Ammon's horn (tissue), 1 donor: ENCODE results near the gene HOXC9.

Source experiments
- DNase-seq: peaks from one replicate; pipeline ENCODE4 v3.0.0-alpha.2; 2016; ENCODE audit warnings: low spot score

HOXC9 gene

DNA sequence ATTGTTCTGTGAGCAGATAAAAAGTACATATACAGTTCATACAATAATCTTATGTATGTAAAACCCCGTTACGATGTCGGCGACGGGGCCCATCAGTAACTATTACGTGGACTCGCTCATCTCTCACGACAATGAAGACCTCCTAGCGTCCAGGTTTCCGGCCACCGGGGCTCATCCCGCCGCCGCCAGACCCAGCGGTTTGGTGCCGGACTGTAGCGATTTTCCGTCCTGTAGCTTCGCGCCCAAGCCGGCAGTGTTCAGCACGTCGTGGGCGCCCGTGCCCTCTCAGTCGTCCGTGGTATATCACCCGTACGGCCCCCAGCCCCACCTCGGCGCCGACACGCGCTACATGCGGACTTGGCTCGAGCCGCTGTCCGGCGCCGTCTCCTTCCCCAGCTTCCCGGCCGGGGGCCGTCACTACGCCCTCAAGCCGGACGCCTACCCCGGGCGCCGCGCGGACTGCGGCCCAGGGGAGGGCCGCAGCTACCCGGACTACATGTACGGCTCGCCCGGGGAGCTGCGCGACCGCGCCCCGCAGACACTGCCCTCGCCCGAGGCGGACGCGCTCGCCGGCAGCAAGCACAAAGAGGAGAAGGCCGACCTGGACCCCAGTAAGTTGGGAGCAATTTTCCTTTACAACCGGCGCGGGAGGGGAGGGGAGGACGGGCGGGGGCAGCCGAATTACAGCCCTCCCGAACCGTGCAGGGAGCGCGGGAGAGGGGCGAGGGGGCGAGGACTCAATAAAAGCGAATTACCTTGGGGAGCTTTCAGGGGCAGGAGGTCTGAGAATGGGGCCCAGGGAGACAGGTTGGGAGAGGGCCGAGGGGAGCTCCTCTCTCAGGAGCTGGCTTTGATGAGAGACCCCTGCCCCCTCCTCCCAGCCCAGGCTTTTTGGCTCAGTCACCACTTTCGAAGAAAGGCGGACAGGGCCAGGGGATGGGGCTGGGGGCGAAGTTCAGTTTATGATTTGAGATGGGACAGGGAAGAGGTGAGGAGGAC, at the start of gene HOXC9:
Gene HOXC9, plus strand, starts transcription at position 46 of the 999 bp plus-strand sequence. Its CDS starts 28 bp downstream, at position 74.
- no peak for DNase-seq

DNA sequence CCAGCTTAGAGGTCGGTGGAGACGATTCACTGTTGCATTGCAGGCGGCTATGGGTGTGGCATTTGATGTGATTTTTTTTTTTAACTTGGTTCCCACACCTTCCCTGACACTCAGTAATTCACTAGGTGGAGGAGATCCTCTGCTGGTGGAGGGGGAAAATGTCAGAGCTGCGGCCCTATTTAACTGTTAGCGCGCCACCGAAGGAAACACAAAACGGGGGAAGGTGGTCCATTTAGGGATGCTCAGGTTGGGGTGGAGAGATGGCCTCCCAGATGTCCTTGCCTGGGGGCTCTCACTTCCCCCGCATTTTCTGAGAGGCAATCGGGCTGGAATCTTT, 49.6 kb upstream of the HOXC9 start:
- no peak for DNase-seq

GRCh38 chr12:53950789-53951576, 49.0 kb upstream of the HOXC9 start:
- no peak for DNase-seq

- no peak for DNase-seq
These were observed 48.2 kb upstream of the HOXC9 start for GRCh38 chr12:53951577-53952334.

- no peak for DNase-seq
These were observed 47.6 kb upstream of the HOXC9 start for GRCh38 chr12:53952335-53952694.

DNA sequence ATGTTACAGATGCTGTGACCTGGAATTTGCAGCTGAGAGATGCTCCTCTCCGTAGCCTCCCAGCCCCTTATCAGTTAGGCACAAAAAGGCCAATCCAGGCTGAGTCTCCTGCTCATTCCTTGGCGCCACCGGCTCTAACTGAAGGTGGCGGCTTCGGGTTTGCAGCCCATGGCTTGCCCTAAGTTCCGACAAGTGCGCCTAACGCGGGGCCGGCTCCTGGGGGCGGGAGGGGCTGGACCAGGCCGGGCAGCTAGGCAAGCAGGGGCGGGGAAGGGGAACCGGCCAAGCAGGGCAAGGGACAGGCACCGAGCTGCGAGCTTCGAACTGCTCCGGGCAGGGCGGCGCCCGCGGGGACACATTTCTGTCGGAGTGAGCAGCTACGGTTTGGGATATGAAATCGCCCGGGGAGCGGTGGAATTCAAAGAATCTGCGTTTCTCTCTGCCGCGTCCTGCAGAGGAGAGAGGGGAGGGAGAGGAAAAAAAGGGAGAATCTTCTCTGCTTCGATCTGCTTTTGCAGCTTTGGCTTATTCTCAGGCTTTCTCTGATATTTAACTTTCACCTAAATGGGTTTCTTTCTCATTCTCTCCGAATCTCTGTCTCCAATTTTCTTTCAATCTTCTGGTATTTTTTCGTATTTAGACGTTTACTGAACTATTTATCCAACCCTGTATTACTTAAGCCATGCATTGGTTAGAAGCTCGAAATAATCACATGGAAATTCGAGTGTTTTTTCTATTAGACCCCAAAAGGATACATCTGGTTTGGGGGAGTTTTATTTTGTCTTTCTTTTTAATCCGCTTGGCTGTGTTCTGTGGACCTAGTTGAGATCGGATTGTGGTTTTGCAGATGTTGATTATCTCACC, 46.9 kb upstream of the HOXC9 start:
- DNase-seq, result no peak

- DNase-seq, result no peak
These were observed 45.9 kb upstream of the HOXC9 start for GRCh38 chr12:53953831-53954693.

DNA sequence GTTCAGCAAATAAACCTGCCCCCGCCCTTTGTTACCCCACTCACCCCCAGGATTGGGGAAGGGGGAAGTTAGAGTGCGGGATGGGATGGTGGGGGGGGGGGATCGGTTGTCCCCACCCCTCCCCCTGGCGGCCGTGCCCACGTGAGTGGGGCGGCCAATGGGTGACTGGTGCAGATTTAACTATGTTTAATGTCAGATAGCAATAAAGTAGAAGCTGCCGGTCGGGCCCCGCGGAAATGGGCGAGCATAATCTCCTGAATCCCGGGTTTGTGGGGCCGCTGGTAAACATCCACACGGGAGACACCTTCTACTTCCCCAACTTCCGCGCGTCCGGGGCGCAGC, 45.3 kb upstream of the HOXC9 start, which contains the start of gene HOXC12:
Gene HOXC12, plus strand, starts transcription at position 210 of the 342 bp plus-strand sequence. Its CDS starts 27 bp downstream, at position 237.
- DNase-seq, result no peak

DNA sequence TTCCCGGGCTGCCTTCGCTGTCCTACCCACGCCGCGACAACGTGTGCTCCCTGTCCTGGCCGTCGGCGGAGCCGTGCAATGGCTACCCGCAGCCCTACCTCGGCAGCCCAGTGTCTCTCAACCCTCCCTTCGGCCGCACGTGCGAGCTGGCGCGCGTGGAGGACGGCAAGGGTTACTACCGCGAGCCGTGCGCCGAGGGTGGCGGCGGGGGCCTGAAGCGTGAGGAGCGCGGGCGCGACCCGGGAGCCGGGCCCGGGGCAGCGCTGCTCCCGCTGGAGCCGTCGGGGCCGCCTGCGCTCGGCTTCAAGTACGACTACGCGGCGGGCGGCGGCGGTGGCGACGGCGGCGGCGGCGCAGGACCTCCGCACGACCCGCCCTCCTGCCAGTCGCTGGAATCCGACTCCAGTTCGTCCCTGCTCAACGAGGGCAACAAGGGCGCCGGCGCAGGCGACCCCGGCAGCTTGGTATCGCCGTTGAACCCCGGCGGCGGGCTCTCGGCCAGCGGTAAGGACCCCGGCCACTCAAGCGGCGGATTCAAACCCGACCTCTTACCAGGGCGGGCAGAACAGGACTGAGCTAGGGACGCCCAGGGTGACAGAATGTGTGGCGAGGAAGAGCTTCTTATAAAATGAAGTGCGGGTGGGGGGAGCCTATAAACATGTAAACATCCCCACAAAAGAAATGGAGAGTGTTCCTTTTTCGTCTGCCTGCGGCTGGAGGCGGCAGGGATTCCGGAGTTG, 44.8 kb upstream of the HOXC9 start:
- DNase-seq, result no peak

GRCh38 chr12:53955776-53956250, 44.1 kb upstream of the HOXC9 start:
- no peak for DNase-seq

- no peak for DNase-seq
These were observed 43.6 kb upstream of the HOXC9 start for GRCh38 chr12:53956251-53956887.

GRCh38 chr12:53956914-53957536, 42.9 kb upstream of the HOXC9 start:
- DNase-seq, result no peak

GRCh38 chr12:53958128-53958527, 41.8 kb upstream of the HOXC9 start:
- DNase-seq, result no peak

- DNase-seq, result no peak
These were observed 40.6 kb upstream of the HOXC9 start for GRCh38 chr12:53959314-53959713.

- DNase-seq, result no peak
These were observed 39.6 kb upstream of the HOXC9 start for GRCh38 chr12:53960187-53961024.

- DNase-seq, result no peak
These were observed 38.8 kb upstream of the HOXC9 start for GRCh38 chr12:53961025-53961761.

DNA sequence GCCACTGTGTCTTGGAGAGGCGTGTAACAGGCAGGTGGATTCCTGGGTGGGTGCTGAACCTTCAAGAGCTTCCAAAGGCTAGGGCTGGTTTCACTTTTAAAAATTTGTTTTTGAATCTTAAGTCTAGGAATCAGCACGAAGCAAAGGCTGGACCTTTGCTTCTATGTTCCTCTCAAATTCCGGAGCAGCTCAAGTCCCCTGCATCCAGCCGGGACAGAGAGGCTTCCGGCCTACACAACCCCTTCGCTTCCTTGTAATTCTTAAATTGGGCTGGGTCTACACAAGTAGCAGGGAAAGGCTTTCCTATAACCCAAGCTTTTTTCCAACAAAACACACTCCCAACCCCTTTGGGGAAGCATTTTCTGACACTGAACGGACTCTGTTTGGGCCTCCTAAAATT, 37.0 kb upstream of the HOXC9 start:
- no peak for DNase-seq
